WTC11 (cell line): ENCODE results near the gene TCF7L1. TPM values are rescaled to one million over a fixed set of nuclear protein-coding genes. Genes with fewer than 3 reads are reported as not detected.
A peak's percentile ranks its signal among the peaks of the same experiment; 100 is the strongest.

ENCODE experiments used
- ATAC-seq: fragments of 200-7000 bp; cut with Tn5 transposase; 2 replicates; pipeline ENCODE4 v1.10.0; 2021; ENCODE audit warnings: mild to moderate bottlenecking, moderate library complexity
- CTCF ChIA-PET: fragments of 300-600 bp; sonication (Branson Sonifier 250); formaldehyde crosslinking; loops from one replicate; lab custom pipeline; 2021; ENCODE audit warnings: antibody characterized with exemption; lab: Charles Lee
- POLR2A ChIA-PET: fragments of 350-600 bp; sonication (Branson Sonifier 250); formaldehyde crosslinking; loops from one replicate; lab custom pipeline; 2021; ENCODE audit warnings: antibody characterized with exemption; lab: Charles Lee
- DNase-seq: peaks from one replicate; pipeline ENCODE4 v3.0.0; 2021; ENCODE audit warnings: low spot score
- H3K27ac Mint-ChIP-seq: 2 replicates; pipeline ENCODE4 v1.8.0; 2021; ENCODE audit warnings: mixed read lengths
- H3K27me3 Mint-ChIP-seq: 2 replicates; pipeline ENCODE4 v1.8.0; 2021; ENCODE audit warnings: low read depth, mild to moderate bottlenecking, moderate library complexity, mixed read lengths
- H3K36me3 Mint-ChIP-seq: 2 replicates; pipeline ENCODE4 v1.8.0; 2021; ENCODE audit warnings: mixed read lengths
- H3K4me1 Mint-ChIP-seq: 2 replicates; pipeline ENCODE4 v1.8.0; 2022; ENCODE audit warnings: mixed read lengths
- H3K4me3 Mint-ChIP-seq: 2 replicates; pipeline ENCODE4 v1.8.0; 2021; ENCODE audit warnings: mild to moderate bottlenecking, moderate library complexity, mixed read lengths
- H3K9me3 Mint-ChIP-seq: 2 replicates; pipeline ENCODE4 v1.8.0; 2021; ENCODE audit warnings: mixed read lengths
- ATF6 ChIP-seq: sonication (generic); formaldehyde crosslinking; IDR thresholded peaks from 2 replicates; pipeline ENCODE4 v1.8.1; 2023; ENCODE audit warnings: mild to moderate bottlenecking, missing genetic modification reagents
- CREM ChIP-seq: sonication (generic); formaldehyde crosslinking; IDR thresholded peaks from 2 replicates; pipeline ENCODE4 v1.8.1; 2022; ENCODE audit warnings: mild to moderate bottlenecking, missing genetic modification reagents, moderate library complexity
- CTCF ChIP-seq: fragments of 200-600 bp; IDR thresholded peaks from 2 replicates; pipeline ENCODE4 v1.8.0; 2022; ENCODE audit warnings: antibody characterized with exemption
- ELF4 ChIP-seq: sonication (generic); formaldehyde crosslinking; IDR thresholded peaks from 2 replicates; pipeline ENCODE4 v1.8.1; 2022; ENCODE audit warnings: low read depth, mild to moderate bottlenecking, moderate library complexity, missing genetic modification reagents
- FOXP1 ChIP-seq: sonication (generic); formaldehyde crosslinking; IDR thresholded peaks from 2 replicates; pipeline ENCODE4 v1.8.0; 2022; ENCODE audit warnings: missing genetic modification reagents, mild to moderate bottlenecking, moderate library complexity, borderline replicate concordance
- GABPB1 ChIP-seq: sonication (generic); formaldehyde crosslinking; IDR thresholded peaks from 2 replicates; pipeline ENCODE4 v1.8.1; 2023; ENCODE audit warnings: mild to moderate bottlenecking, missing genetic modification reagents
- MAX ChIP-seq: sonication (generic); formaldehyde crosslinking; IDR thresholded peaks from 2 replicates; pipeline ENCODE4 v1.8.0; 2022; ENCODE audit warnings: mild to moderate bottlenecking, missing genetic modification reagents
- MLX ChIP-seq: sonication (generic); formaldehyde crosslinking; IDR thresholded peaks from 2 replicates; pipeline ENCODE4 v1.8.1; 2023; ENCODE audit warnings: mild to moderate bottlenecking, missing genetic modification reagents, moderate library complexity
- NFYB ChIP-seq: sonication (generic); formaldehyde crosslinking; conservative IDR thresholded peaks from 2 replicates; pipeline ENCODE4 v1.8.0; 2022; ENCODE audit warnings: low read depth, missing genetic modification reagents
- RELA ChIP-seq: sonication (generic); formaldehyde crosslinking; IDR thresholded peaks from 2 replicates; pipeline ENCODE4 v1.8.1; 2022; ENCODE audit warnings: missing genetic modification reagents, mild to moderate bottlenecking, borderline replicate concordance
- SOX15 ChIP-seq: fragments of 250-450 bp; sonication (Bioruptor Pico); IDR thresholded peaks from 2 replicates; pipeline ENCODE4 v1.9.0; 2021; ENCODE audit warnings: mild to moderate bottlenecking
- SP1 ChIP-seq: sonication (generic); formaldehyde crosslinking; conservative IDR thresholded peaks from 2 replicates; pipeline ENCODE4 v1.8.1; 2022; ENCODE audit warnings: missing genetic modification reagents
- STAT6 ChIP-seq: sonication (generic); formaldehyde crosslinking; conservative IDR thresholded peaks from 2 replicates; pipeline ENCODE4 v1.8.1; 2023; ENCODE audit warnings: mild to moderate bottlenecking, low read depth, missing genetic modification reagents, moderate library complexity
- ZNF263 ChIP-seq: sonication (generic); formaldehyde crosslinking; IDR thresholded peaks from 2 replicates; pipeline ENCODE4 v1.8.1; 2022; ENCODE audit warnings: low read depth, mild to moderate bottlenecking, moderate library complexity, missing genetic modification reagents
- ZNF281 ChIP-seq: sonication (generic); formaldehyde crosslinking; IDR thresholded peaks from 2 replicates; pipeline ENCODE4 v1.8.0; 2023; ENCODE audit warnings: mild to moderate bottlenecking, missing genetic modification reagents
- ZNF423 ChIP-seq: fragments of 250-450 bp; sonication (Bioruptor Pico); IDR thresholded peaks from 2 replicates; pipeline ENCODE4 v2.1.2; 2022; ENCODE audit warnings: mild to moderate bottlenecking, moderate library complexity
- total RNA-seq: library from RNA; stranded (reverse); gene quantifications from 3 replicates; pipeline ENCODE4 v1.2.3, GENCODE V29; 2021

TCF7L1 gene
- total RNA-seq, 1 experiment from 2014 or later, result 104 TPM

- no peak for ATAC-seq
- Mint-ChIP-seq H3K27ac (peak overlapping the region; percentile 67), H3K27me3 (no peaks in the 10 kb centered on the region), H3K4me3 (no peak overlapping the region), H3K36me3 (peaks cover 6% of the 10 kb centered on the region; the same call in 1 of the 2 replicates), H3K4me1 (peaks cover 85% of the 10 kb centered on the region), H3K9me3 (no peaks in the 10 kb centered on the region)
- CTCF ChIA-PET, result no interaction called here
- TF ChIP-seq GABPB1 (CRISPR knock-in tag), result no peak
- TF ChIP-seq NFYB (CRISPR knock-in tag), result no peak
- TF ChIP-seq ATF6 (CRISPR knock-in tag), result no peak
- POLR2A ChIA-PET, result no interaction called here
- DNase-seq, result no peak
Measured at GRCh38 chr2:85242321-85242720, 109.1 kb downstream of the TCF7L1 start.

- H3K9me3 Mint-ChIP-seq, result no peaks in the 10 kb centered on the region
- peak; percentile 56 for ATAC-seq
- ChIA-PET CTCF (interaction anchor here (0.6 to 4.3 kb wide), 29 partner anchors 8 to 274 kb away, joined by 3 to 41 read pairs (median 4); partner anchors contain the start of gene TCF7L1), POLR2A (interaction anchor here (1.1 to 2.7 kb wide), 2 partner anchors 13 to 111 kb away, joined by 3 to 9 read pairs; no protein-coding TSS in a partner anchor)
- no peaks in the 10 kb centered on the region for H3K27me3 Mint-ChIP-seq
- H3K4me3 Mint-ChIP-seq, result no peak overlapping the region
- TF ChIP-seq SP1, result peak; percentile 55; the same call in 1 of the 2 replicates
- 0 out of 2 replicates have a peak, but pooled peaks have one; percentile 47 for TF ChIP-seq MAX (CRISPR knock-in tag)
- TF ChIP-seq CTCF, result peak; percentile 53; the same call in 1 of the 2 replicates
- no peak for TF ChIP-seq ZNF281 (CRISPR knock-in tag)
- 0 out of 2 replicates have a peak, but pooled peaks have one; percentile 14 for TF ChIP-seq FOXP1 (CRISPR knock-in tag)
- TF ChIP-seq MLX (CRISPR knock-in tag), result no peak
- peak overlapping the region; percentile 67 for H3K27ac Mint-ChIP-seq
- peak; percentile 77 for DNase-seq
- H3K36me3 Mint-ChIP-seq, result peaks cover 6% of the 10 kb centered on the region; the same call in 1 of the 2 replicates
- H3K4me1 Mint-ChIP-seq, result peaks cover 87% of the 10 kb centered on the region
Measured at GRCh38 chr2:85243101-85244072, 110.2 kb downstream of the TCF7L1 start.

GRCh38 chr2:85244828-85245227, 111.6 kb downstream of the TCF7L1 start:
- peaks cover 90% of the 10 kb centered on the region for H3K4me1 Mint-ChIP-seq
- no peaks in the 10 kb centered on the region for H3K9me3 Mint-ChIP-seq
- CTCF ChIA-PET, result interaction anchor here (0.5 to 4.3 kb wide), 8 partner anchors 10 to 227 kb away, joined by 3 to 41 read pairs (median 3); no protein-coding TSS in a partner anchor
- peaks cover 6% of the 10 kb centered on the region; the same call in 1 of the 2 replicates for H3K36me3 Mint-ChIP-seq
- no peak for ATAC-seq
- no peaks in the 10 kb centered on the region for H3K27me3 Mint-ChIP-seq
- DNase-seq, result no peak
- POLR2A ChIA-PET, result interaction anchor here (0.6 to 2.7 kb wide), 3 partner anchors 12 to 206 kb away, joined by 4 to 9 read pairs (median 5); no protein-coding TSS in a partner anchor
- peak overlapping the region; percentile 67 for H3K27ac Mint-ChIP-seq
- no peak overlapping the region for H3K4me3 Mint-ChIP-seq
- no peak for TF ChIP-seq ZNF423 (CRISPR knock-in tag)
- TF ChIP-seq CREM (CRISPR knock-in tag), result no peak
- TF ChIP-seq ELF4 (CRISPR knock-in tag), result no peak
- TF ChIP-seq STAT6 (CRISPR knock-in tag), result no peak
- TF ChIP-seq SOX15 (CRISPR knock-in tag), result no peak
- TF ChIP-seq ZNF263 (CRISPR knock-in tag), result no peak
- TF ChIP-seq RELA, result no peak
- TF ChIP-seq GABPB1 (CRISPR knock-in tag), result no peak
